Stimulated activated CD8-positive, alpha-beta memory T cell treated with anti-CD3 and anti-CD28 coated beads, Interleukin-12 subunit alpha, Interleukin-12 subunit beta, amount 100 ng/mL, for 24 hours (primary cell): ENCODE data around the gene HEMGN.

Source experiments
- DNase-seq: peaks from one replicate; pipeline ENCODE4 v3.0.0-alpha.2; 2020; ENCODE audit errors: extremely low read depth

HEMGN gene

GRCh38 chr9:97895211-97895610 lies 42.8 kb downstream of the HEMGN start:
- no peak for DNase-seq

- no peak for DNase-seq
Measured at GRCh38 chr9:97892421-97892820, 45.6 kb downstream of the HEMGN start.

- no peak for DNase-seq
Measured at GRCh38 chr9:97891736-97892135, 46.2 kb downstream of the HEMGN start.

DNA sequence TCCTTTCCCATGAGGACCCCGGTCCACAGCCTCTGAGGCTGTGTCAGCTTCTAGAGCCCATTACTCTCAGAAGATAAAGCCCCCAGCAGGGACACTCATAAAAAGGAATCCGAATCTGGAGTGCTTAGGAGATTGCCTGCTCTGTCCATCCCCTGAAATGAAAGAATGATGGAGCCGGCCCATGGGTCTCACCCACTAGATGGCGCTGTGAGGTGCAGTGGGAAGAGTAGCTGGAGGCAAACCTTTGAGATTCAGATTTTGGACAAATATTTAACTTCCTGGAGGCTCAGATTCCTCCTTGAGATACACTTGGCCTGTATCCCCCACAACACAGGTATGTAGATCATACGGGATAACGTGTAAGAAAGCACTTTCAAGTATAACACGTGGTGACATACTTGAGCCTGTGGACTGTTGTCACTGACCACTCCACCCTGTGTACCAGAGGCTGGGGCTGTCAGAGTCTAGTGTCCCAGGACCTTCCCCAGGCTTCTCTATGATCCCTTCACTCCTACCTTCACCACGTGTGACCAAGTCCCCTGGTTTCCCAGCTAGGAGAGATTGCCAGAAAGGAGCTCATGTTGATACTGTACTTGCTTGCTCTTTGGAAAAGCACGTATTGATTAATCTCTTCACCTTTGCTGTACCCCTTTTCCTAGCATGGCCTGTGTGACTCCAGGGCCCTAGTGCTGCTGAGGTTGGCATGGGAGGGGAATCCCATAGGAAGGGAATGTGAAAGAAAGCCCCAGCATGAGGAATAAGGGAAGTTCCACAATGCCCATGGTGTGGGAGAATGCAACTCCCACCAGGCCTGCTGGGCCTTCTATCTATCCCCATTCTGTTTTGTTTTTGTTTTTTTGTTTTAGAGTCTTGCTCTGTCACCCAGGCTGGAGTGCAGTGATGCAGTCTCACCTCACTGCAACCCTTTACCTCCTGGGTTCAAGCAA lies 47.8 kb downstream of the HEMGN start:
- no peak for DNase-seq

DNA sequence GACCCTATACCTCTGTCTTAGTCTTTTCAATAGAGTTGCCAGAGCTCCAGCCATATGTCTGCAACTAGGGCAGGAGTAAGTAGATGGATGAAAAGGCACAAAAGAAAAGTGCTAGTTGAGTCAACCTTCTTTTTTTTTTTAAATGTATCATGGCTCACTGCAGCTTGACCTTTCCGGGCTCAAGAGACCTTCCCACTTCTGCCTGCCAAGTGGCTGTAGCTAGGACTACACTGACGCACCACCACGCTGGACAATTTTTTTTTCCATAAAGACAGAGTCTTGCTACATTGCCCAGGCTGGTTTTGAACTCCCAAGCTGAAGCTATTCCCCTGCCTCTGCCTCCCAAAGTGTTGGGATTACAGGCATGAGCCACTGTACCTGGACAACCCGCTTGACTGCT lies 57.6 kb downstream of the HEMGN start:
- DNase-seq, result no peak
